Fibroblast of upper back skin (primary cell): Measurements from ENCODE around the gene SLC16A1.
"Not testable (repeated sequence)": the region's sequence is repeated elsewhere in the genome, so short reads cannot be mapped to it uniquely, and the experiment has no call there.

Source experiments
- DNase-seq: peaks from one replicate; pipeline ENCODE4 v3.0.0-alpha.2; 2013

SLC16A1 gene

DNA sequence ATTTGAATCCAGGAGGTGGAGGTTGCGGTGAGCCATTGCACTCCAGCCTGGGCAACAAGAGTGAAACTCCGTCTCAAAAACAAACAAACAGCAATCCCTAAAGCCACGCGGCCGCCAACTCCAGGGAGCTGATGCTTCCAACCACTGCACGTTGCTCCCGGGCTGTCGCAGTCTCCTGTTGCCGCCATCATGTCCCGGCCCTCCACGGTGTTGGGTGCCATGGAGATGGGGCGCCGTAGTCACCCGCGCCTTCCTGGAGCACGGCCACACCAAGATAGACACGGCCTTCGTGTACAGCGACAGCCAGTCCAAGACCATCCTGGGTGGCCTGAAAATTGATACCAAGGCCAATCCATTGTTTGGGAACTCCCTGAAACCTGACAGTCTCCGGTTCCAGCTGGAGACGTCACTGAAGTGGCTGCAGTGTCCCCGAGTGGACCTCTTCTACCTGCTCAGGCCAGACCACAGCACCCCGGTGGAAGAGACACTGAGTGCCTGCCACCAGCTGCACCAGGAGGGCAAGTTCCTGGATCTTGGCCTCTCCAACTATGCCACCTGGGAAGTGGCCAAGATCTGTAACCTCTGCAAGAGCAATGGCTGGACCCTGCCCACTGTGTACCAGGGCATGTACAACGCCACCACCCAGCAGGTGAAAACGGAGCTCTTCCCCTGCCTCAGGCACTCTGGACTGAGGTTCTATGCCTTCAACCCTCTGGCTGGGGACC lies 32.6 kb downstream of the SLC16A1 start:
- DNase-seq = no peak

DNA sequence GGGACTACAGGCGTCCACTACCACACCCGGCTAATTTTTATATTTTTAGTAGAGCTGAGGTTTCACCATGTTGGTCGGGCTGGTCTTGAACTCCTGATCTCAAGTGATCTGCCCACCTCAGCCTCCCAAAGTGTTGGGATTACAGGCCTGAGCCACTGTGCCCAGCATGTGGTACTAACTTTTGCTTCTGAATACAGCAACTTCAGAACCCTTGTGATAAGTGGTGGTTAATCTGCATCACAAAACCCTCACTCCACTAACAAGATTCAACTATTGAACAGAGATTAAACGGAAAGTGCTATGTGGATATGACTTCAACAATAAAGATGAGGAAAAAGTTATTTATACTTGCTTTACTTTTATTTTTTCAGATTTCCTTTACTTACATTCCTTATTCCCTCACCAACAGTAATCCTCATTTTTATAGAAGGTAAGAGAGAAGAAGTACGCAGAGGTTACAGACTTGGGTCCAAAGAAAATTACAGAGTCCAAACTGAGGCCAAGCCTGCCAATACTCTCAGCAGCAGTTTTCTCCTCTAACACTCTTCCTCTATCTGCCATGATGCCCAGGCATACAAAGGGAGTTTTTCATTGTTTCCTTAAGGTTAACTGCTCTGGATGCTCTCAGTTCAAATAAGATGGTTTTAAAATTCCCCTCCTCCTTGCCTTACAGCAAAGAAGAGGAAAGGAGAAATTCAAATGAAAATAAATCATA lies 44.3 kb downstream of the SLC16A1 start:
- DNase-seq = no peak

DNA sequence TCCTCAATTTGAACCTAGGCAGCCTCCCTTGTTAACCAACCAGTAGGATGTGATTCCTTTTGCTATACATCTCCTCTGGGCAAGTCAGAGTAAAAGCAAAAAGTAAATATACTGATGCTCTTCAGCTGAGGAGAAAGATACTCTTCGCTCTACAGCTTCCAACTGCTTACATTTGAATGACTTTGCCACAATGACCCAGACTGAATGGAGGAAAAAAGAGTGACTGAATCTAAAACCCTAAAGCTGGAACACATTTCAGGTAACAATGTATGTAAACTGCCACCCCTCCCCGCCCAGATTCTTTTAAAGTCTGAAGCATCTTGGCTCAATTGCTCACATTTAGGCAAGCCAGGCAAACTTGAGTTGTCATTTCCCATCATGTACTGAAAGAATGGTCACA lies 46.1 kb downstream of the SLC16A1 start:
- DNase-seq = no peak

DNA sequence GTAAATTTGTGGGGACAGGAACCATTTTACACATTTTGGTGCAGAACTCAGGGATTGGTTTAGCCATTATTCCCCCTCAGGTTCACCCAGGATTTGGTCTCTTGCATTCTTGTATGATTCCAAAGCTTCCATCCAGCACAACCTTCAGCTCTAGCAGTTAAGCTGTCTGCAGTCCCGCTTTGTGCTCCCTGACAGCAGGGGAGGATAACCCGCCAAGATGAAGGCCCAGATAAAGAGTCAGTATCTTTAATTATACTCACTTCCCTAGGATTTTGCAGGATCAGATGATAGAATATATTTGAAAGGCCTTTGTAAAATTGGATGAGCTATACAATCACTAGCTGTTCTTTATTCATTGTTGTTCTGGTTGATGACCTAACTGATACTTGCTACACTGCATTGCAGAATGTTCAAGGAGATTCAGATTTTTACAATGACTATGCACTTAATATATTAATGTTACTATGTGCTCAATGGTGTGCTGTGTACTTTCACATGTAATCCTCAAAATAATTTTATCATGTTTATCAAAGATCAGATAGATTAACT lies 49.8 kb downstream of the SLC16A1 start:
- no peak for DNase-seq

DNA sequence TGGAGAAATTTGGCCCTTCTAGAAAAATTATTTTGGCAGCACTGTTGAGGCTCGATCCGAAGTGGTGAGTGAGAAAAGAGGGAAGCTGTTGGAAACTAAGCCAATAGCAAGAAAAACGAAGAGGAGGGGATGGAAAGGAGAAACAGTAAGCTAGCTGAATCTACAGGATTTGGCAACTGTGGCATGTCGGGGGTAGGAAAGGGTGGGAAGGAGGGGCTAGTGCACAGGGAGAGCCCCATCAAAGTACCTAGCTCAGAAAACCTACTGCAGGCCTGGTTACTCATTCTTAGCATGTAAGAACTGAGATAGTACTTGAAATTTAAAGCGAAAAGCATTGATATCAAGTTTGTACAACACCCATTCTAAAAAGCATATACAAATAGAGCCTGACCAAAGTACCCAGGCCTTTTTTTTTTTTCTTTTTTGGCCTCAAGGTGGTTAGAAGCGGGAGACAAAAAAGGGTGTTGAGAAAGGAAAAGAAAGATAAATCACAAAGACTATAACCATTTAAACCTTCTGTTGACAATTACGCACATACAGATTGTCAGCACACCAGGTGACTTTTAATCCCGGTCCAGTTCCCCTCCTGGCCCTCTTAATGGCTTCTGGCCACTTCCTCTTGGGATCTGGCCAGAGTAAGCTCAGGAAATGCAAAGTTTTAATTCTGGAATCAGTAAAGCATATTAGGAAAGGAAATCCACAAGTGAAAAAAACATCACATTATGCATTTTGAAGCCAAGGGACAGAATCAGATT lies 50.4 kb downstream of the SLC16A1 start:
- DNase-seq = peak; percentile 13

DNA sequence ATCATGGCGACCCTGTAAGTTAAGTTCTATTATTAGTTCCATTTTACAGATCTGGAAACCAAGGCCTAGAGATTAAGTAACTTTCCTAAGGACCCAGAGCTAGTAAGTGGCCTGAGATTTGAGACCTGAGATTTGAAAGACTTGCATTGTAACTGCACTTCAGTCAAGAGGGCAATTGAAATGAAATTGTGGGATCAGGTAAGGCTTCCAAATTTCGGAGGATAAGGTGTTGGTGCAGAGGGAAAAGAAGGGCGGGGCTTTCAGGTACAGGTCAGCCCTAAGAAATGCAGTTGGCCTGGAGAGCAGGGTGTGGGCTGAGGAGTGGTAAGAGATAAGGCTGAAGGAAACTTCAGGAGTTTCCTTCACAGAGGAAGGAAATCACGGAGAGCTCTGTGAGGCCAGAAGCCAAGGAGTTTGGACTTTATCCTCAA lies 51.1 kb downstream of the SLC16A1 start:
- DNase-seq = no peak

DNA sequence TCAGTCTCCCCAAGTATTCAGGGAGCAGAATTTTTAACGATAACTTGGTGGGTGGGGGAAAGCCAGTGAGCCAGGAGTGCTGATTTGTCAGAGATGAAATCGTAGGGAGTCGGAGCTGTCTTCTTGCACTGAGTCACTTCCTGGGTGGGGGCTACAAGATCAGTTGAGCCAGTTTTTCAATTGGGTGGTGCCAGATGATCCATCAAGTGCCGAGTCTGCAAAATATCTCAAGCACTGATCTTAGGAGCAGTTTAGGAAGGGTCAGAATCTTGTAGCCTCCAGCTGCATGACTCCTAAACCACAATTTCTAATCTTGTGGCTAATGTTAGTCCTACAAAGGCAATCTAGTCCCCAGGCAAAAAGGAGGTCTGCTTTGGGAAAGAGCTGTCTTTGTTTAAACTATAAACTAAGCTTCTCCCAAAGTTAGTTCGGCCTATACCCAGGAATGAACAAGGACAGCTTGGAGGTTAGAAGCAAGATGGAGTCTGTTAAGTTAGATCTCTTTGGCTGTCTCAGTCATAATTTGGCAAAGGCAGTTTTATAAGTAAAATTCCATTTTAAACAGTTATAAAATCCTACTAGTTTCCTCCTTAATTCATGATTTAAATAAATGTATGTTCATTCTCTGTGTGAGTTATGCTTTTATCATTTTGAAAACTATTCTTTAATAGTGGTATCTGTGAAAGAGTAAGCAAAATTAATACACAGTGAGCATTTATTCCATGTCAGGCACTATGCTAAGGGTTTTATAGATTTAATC lies 51.7 kb downstream of the SLC16A1 start:
- peak; percentile 81 for DNase-seq

DNA sequence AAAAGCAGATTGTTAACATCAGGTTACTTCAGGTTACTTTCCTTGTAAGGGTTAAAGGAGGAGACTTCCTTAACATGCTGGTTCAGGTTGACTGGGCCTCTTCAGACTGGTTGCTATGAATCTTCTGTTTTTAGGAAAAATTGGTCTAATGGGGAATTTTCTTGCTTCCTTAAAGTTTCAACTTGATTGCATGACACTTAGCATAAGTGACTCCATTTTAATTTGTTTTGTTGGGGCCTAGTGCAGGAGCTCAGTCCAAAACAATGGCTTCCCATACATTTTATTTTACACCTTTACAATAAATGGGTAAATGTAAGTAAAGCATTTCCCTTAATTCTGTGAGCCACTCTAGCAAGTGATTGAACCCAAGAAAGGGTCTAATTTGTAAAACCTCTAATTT lies 53.8 kb downstream of the SLC16A1 start:
- DNase-seq = no peak

DNA sequence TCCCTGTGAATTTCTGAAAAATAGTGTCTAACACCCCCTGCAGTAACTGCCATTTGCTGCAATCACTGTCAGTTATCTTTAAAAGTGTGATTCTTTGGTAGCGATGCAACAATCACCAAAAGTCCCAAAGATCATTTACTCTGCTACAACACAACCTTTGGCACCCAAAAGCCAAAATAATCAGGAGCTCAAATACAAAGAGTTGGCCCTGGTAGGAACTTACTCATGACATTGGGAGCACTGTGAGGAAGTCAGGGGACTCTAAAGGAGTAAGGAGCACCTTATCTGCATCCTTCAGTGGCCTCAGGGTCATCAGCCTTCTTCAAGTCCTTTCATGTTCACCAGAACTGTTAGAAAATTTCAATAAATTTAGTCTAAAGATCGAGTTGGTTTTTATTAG lies 54.6 kb downstream of the SLC16A1 start:
- DNase-seq = no peak

DNA sequence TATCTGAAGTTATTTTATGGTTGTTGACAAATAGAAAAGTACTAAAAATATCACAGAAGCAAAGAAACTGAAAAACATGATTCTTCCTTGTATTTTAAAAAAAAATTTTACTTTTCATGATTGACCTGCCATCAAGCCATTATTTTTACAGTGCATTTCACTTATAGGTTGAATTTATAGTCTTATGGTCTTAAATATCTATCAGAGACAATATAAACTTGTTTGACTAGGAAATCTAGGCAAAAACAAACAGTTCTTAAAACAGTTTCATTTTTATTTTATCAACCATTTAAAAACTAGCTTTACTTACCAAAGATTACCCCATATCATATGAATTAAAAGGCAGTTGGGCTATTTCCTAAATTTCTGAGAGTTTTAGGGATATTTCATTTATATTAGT lies 59.2 kb downstream of the SLC16A1 start:
- no peak for DNase-seq

DNA sequence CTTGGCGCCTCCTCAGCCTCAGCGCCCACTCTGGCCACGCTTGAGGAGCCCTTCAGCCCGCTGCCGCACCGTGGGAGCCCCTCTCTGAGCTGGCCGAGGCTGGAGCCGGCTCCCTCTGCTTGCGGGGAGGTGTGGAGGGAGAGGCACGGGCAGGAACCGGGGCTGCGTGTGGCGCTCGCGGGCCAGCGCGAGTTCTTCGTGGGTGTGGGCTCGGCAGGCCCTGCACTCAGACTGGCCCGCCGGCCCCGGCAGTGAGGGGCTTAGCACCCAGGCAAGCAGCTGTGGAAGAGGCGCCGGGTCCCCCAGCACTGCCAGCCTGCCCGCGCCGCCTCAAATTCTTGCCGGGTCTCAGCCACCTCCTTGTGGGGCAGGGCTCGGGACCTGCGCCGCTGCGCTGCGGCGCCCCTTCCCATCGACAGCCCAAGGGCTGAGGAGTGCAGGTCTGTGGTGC lies 61.4 kb downstream of the SLC16A1 start:
- DNase-seq = no peak

DNA sequence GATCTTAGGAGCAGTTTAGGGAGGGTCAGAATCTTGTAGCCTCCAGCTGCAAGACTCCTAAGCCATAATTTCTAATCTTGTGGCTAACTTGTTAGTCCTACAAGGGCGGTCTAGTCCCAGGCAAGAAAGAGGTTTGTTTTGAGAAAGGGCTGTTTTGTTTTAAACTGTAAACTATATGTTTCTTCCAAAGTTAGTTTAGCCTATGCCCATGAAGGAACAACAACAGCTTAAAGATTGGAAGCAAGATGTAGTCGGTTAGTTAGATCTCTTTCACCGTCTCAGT lies 62.0 kb downstream of the SLC16A1 start:
- no peak for DNase-seq

DNA sequence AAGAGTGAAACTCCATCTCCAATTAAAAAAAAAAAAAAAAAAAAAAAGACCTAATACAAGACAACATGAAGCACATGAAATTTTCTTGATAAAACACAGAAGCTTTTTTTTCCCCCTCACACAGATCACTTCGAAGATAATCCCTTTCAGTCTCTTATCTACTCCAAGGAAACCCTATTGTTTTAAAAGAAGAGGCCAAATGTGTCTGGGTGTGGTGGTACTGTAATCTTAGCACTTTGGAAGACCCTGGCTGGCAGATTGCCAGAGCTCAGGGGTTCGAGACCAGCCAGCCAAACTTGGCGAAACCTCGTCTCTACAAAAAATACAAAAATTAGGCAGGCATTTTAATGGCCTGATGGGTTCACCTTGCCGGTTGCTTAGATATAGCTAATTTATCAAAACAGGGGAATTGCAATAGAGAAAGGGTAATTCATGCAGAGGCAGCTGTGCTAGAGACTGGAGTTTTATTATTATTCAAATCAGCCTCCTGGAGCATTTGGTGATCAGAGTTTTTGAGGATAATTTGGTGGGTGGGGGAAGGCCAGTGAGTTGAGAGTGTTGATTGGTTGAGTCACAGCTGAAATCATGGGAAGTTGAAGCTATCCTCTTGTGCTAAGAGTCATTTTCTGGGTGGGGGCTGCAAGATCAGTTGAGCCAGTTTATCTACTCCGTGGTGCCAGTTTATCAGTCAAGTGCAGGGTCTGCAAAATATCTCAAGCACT lies 62.5 kb downstream of the SLC16A1 start:
- no peak for DNase-seq

DNA sequence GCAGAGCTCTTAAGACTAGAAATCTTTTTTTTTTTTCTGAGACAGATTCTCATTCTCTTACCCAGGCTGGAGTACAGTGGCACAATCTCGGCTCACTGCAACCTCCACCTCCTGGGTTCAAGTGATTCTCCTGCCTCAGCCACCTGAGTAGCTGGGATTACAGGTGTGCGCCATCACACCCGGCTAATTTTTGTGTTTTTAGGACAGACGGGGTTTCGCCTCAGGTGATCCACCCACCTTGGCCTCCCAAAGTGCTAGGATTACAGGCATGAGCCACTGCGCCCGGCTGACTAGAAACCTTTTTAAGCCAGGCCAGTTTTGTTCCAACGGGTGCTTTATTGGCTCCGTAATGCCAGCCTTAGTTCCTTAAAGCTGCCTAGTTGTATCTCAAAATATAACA lies 66.1 kb downstream of the SLC16A1 start:
- DNase-seq = not testable (repeated sequence)

DNA sequence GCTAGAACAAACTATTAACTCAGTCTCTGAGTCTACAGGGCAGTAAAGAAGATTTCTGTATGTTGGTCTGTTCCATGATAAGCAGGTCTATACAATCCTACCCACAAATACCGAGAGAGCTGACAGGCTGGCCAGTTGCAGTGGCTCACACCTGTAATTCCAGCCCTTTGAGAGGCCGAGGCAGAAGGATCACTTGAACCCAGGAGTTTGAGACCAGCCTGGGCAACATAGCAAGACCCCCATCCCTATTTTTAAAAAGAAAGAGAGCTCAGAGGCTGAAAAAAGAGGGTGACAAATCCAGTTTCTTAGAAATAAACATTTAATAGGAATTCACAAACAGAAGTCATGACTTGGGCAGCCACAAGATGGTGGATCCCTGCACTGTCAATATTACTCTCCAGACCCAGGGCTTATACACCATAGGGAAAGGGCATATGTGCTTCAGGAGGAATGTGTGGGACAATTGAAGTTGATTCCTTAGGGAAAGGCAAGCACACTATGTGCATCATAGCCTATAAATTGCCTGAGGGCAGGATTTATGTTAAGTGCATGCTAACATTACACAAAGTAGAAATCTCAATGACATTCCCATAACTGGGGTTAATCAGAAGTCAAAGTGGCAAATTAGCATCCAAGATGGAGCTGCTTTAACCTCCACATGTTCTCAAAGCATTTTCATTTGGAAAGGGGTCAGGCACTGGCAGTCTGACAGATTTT lies 66.8 kb downstream of the SLC16A1 start:
- no peak for DNase-seq

DNA sequence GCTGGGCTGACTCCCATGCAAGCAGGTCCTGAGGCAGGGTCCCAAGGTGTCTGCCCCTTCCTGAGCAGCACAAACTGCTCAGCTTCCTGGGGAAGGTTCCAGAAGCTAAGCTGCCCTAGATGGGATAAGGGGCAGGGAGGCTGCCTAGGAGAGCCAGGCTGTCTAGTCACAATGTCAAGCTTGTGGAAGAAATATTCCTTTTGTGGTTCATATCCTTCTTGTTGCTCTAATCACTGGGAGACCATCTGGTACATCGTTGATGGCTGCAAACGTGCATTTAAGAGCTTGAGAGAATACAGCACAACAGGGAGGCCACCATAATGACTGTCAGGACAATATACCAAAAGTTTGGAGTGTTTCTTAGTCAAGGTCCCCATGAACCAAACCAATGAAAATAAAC lies 67.4 kb downstream of the SLC16A1 start:
- no peak for DNase-seq

DNA sequence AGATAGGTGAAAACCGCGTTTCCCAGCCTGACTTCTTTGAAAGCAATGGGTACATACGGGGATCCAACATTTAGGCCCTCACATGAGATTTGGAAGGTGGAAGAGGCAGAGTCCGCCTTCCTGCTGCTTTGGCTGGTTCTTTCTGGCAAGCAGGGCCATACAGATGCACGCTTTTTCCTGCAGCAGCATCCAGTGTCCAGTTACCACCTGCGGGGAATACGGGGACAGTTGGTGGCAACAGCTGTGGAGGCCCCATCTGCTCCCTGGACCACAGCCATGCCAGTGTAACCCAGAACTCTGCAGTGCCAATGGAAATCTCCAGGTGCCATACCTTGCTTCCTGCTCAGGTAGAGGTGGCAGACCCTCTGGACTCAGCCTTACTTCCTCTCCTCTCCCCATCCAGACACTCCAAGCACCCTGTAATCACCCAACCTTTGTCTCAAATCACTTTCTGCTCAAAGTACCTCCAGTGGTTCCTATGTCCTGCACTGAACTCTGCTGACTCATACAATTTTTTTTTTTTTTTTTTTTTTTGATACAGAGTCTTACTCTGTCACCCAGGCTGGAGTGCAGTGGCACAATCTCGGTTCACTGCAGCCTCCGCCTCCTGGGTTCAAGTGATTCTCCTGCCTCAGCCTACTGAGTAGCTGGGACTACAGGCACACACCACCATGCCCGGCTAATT lies 68.3 kb downstream of the SLC16A1 start:
- DNase-seq = peak; percentile 26

DNA sequence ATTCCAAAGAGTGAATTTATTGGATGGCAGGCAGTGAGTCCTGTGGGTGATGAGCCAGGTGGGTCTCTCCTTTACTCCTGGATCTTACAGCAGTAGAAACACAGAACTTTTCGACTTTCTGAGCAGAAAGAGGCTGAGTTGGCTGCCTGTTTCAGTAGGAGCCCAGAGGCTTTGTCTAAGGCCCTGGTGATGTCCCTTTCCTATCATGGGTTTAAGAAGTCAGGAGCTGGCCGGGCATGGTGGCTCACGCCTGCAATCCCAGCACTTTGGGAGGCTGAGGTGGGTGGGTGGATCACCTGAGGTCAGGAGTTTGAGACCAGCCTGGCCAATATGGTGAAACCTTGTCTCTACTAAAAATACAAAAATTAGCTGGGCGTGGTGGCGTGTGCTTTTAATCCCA lies 71.0 kb downstream of the SLC16A1 start:
- not testable (repeated sequence) for DNase-seq

DNA sequence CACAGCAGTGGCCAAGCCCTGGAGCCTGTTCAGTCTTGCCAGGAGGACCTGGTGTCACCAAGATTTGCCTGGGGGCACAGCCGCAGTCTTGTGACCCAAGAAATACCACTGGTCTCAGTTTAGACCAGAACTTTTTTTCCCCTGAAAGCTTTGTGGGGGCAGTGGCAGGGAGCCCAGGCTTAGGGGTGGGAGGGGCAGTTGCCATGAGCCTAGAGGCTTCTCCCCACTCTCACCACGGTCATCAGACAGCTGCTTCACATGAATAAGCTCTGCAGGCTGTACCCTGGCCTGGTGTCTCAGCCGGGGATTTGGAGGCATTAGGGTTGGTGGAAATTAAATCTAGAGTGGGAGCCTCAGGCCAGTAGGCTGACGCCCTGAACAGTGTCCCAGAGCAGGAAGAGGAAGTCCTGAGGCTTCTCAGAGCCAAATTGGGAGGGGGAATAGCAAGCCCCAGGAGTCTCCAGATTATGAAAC lies 73.7 kb downstream of the SLC16A1 start:
- no peak for DNase-seq

DNA sequence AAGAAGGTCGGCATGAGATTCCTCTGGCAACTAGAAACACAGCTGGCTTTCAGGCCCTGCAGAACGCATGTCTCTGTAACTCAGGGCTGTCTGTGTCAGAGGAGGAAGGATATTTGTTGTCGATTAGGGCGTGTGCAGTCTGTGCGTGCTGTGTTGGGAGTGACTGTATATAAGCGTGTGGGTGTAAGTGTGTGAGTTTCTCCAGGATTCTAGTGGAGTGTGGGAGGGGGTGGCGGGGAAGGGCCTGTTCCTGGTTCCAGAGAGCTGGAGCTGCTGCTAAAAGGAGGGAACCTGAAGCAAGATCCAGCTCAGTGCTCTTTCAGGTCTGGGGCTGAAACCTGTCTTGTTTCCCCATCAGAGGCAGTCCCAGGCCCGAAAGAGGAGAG lies 74.3 kb downstream of the SLC16A1 start:
- peak; percentile 29 for DNase-seq

DNA sequence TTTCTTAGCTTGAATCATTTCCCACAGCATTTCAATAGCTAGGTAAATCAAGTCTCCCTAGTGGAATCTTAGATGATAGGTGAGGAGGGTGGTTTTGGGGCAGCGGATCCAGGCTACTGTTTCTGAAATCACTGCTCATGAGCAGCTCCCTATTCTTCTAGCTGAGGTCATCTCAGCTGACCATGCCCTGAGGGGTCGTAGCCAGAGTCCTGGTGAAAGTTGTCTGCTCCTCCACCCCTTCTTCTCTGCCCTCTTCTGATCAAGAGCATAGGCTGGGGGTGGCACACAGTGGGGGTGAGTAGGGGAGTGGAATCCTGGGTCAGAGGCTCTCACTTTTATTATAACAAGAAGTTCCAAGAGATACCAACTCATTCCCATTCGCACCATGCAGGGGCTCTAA lies 76.2 kb downstream of the SLC16A1 start:
- DNase-seq = no peak
